GM10266 (cell line): ENCODE data around the gene SLC43A2.

ENCODE experiments used
- DNase-seq: peaks from one replicate; pipeline ENCODE4 v3.0.0; 2012; ENCODE audit errors: extremely low spot score
- CTCF ChIP-seq: IDR thresholded peaks from 2 replicates; pipeline ENCODE4 v1.5.1; 2012; ENCODE audit warnings: mild to moderate bottlenecking, low read depth; ENCODE audit not compliant: control insufficient read depth, insufficient read depth; ENCODE audit errors: missing control alignments

The SLC43A2 gene

GRCh38 chr17:1634841-1635650, 6.4 kb upstream of the SLC43A2 start:
- no peak for TF ChIP-seq CTCF
- DNase-seq = no peak

GRCh38 chr17:1630662-1631061, 2.0 kb upstream of the SLC43A2 start:
- TF ChIP-seq CTCF = no peak
- no peak for DNase-seq

- DNase-seq = peak; percentile 85
These were observed 1.1 kb upstream of the SLC43A2 start for GRCh38 chr17:1629504-1630310.

GRCh38 chr17:1628856-1629503, 346 bp upstream of the SLC43A2 start:
- peak; percentile 53 for TF ChIP-seq CTCF
- DNase-seq = peak; percentile 99

More at GRCh38 chr17:1629504-1630310, 1.1 kb upstream of the SLC43A2 start:
- TF ChIP-seq CTCF = peak; percentile 88

GRCh38 chr17:1627182-1627981, 1.3 kb downstream of the SLC43A2 start:
- DNase-seq = peak; percentile 69
- TF ChIP-seq CTCF = no peak

GRCh38 chr17:1626333-1626732, 2.3 kb downstream of the SLC43A2 start:
- no peak for TF ChIP-seq CTCF
- no peak for DNase-seq
